HG03565 (cell line): ENCODE results near the gene CELSR3.

ENCODE experiments used
- ATAC-seq: cut with Tn5 transposase; IDR thresholded peaks from one replicate; pipeline ENCODE4 v1.9.1; 2021; ENCODE audit warnings: mild to moderate bottlenecking, moderate library complexity; ENCODE audit not compliant: unreplicated experiment

The CELSR3 gene

DNA sequence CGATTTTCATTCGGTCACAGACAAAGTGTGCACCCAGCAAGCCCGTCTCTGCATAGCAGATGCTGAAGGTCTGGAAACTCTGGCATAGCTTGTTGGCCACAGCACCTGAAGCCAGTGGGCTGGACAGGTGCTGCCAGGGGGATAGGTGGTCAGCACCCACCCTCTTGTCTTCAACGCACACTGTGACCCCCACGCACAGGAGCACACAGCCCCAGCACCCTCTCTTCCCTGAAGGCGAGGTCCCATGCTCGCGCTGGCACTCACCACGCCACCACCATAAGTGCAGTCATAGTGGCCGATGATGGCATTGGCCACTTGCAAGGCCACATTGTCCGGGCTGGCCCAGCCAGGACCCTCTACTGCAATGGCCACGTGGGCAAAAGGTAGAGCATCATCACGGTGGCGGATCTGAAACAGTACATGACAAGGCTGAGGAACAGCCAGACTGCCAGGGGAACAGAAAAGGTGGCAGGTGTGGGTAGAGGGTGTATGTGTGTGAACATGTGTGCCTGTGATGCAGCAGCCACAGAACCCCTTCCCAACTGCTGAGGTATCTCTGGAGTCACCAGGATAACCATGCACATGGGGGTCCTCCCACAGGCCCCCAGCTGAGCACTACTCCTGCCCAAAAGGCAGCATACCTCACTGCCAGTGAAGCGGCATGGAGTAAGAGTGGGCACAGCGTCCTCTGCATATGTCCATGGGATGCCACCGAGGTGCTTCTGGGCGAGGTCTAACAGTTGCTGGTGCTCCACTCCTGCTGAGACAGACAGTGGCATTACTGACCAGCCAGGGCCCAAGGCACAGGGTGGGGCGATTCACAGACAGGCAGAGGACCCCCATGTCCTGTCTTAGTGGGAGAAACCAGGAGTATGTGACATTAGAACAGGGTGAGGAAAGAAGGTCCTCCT is 61.7 kb downstream of the CELSR3 start:
- ATAC-seq = no peak

DNA sequence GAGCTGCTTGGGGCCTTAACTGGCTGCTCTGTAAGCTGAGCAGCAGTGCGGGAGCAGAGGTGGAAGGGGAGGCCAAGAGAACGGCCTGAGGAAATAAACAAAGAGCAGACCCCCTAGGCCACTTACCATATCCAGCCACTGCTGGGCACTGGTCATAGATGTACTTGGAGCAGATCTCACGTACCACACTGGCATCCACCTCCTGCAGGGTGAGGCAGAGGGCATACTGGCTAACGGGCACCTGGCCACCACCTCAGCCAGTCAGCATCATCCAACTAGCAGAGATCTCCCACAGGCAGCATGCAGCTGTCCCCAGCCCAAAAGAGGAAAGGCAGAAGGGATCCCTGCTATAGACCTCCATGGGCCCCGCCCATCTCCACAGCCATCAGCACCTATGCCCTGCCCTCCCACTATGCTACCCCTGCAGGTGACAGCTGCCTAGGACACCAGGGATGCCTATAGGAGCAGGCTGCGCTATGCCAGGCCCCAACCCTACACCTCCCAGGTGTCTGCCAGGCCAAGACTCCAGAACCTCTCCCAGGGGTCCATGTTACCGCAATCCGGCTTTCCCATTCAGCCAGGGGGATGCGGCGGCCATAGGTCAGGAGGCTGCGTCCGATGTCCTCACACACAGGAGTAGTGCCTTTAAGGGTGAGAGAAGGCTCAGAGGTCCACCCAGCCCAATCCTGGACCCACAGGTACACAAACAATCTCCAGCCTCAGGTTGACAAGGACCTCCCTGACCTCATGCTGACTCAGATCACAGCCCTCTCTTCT is 63.0 kb downstream of the CELSR3 start:
- ATAC-seq = no peak

DNA sequence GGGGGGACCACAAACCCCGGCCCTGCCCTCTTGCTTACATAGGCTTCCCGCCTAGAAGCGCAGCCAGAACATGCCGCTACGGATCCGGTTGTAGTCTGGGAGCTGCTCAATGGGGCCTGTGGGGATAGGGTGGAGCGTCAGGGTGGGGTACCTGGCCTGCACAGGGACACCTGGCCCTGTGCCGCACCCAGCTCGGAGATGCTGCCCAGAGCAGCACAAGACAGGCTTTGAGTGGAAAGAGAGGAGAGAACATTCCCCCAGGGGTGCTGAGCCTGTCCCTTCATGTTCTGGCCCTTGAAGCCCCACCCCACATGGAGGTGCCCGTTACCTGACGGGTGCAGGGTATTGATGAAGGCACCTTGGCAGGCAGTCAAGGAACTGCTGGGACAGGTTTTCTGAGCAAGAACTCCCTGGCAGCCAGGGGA is 63.6 kb downstream of the CELSR3 start:
- no peak for ATAC-seq

DNA sequence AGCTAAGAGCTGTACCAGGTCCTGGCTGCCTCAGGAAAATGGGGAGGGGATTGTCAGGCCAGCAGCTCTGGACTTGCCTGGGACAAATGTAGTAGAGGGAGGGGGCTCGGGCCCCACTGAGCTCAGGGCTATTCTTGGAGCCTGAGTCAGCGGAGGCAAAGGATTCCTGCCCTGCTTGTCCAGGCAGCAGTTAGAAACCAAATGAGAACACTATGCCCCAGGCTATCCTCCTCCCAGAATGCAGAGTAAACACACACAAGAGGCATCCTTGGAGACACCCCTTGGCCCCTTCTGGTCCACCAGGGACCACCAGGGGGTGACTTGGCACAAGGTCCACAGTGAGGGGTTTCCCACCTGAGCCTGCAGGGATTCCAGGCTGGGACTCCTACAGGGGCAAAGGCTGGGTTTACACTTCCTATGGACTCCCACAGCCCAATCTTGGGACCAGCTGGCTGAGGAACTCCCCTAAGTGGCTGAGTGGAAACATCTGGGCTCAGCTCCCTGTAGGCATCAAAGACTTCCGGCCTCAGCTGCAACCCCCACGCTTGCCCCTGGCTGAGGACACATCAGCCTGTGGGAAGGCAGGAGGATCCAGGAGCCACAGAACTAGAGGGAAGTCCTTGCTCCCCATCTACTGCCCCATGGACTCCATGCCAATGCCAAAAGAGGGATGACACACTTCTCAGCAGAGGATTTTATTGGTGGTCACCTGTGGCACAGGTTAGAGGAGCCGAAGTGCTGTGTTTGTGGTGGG is 64.2 kb downstream of the CELSR3 start:
- ATAC-seq = no peak

DNA sequence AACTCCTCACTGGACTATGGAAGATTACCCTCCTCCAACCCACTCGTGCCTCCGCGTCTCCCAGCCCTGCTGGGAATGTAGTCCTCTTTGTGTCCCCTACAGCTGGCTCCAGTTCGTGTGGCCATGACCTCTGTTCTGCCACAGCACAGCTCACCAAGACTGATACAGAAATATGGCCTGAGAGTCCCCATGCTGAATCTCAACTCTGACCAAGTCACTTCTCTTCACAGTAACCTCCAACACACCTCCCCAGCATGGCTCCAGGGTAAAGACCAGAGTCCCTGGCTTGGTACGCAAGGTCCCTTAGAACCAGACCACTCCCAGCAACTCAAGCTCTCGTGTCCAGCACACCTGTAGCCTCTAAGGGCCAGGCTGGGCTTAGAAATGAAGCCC is 65.3 kb downstream of the CELSR3 start:
- no peak for ATAC-seq

DNA sequence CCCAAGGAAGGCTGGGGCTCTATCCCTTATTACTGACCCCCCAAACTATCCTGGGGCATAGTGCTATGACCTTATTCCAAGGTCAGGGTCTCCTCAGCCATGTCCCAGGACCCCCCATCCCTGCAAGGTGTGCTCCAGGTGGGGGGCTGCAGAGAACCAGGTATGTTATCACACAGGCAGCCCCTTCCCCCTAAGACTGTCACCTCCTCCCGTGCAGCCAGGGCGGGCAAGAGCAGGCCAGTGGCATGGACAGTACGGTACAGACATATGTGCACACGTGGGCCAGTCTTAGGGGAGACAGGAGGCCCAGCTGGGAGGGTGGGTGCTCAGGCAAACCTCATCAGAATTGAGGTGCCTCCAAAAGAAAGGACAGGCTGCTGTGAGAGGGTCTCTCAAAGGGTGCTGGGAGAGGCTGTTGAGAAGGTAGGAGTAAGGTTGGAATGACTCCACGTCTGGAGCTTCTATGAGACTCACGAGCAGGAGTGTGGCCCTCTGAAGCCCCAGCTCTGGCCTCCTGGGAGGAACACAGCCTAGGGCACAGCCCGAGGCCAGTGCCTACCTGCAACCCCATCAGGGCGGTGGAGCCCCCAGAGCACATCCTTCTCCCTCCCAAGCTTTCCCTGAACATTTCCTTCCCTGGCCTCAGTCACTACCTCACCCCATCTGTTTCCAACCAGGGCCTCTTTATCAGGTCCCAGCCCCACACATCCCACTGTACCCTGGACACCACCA is 65.8 kb downstream of the CELSR3 start:
- no peak for ATAC-seq

DNA sequence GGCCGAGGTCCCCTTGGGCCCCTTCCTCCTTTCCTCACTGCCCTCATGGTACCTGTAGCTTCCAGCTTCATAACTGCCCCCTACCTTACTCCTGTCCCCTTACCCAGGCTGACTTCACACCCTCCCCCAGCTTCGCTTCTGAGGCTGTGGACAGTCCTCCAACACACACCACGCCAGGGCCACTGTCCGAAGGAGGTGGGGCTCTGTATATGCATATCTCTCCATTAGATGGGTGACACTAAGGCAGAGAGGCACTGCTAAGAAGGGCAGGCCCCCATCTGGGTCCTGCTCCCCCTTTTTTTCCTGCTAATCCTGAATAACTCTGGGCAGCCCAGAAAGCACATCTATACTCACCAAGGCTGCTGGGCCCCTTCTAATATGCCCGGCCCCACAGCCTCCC is 66.5 kb downstream of the CELSR3 start:
- no peak for ATAC-seq

DNA sequence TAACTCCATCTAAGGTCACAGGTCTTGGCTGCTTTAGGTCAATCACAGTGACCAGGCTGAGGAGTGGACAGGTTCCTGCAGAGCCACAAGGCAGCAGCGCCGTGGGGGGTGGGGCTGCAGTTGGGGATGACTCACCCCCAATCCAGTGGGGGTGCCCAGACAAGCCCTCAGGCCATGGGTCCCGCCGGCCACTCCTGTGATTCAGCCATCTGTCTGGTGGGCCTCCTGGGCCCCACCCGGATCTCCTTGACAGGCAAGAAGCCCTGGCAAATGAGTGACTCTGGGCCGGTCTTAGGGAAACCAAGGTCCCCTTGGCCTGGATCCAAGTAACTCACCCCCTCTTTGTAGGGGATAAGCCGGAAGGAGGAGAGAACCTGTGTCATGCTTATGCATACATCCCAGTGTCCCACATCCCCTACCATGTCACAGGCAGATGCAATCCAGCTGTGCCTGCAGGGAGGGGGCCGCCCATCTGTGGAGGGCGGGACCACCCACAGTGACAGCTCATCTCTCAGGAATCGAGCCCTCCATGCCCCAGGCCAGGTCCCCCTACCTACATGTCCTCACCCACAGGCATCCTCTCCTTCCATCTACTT is 67.1 kb downstream of the CELSR3 start:
- ATAC-seq = no peak

DNA sequence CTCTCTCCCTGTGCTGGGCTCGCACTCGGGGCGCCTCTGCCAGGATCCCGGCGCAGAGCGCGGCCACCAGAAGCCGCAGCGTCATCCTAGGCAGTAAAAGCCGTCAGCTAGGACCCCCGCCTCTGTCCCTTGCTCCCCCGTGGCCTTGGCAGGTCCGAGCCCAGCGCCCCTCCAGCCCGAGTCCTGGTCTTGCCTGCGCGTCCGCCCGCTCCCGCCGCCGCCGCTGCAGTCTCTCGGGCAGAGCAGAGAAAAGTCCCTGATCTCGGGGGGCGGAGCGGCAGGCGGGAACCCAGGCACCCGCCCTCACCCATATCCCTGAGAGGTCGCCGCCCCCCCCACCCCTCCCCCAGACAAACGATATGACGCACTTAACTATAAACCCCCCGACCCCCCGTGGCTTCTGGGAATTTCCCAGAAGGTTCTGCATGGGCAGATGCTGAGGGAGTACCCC is 67.6 kb downstream of the CELSR3 start, which contains the start of gene COL7A1:
TSS of gene COL7A1 (minus strand) at position 255 of the 451 bp plus-strand sequence. CDS start at position 85, 170 bp downstream.
- no peak for ATAC-seq

DNA sequence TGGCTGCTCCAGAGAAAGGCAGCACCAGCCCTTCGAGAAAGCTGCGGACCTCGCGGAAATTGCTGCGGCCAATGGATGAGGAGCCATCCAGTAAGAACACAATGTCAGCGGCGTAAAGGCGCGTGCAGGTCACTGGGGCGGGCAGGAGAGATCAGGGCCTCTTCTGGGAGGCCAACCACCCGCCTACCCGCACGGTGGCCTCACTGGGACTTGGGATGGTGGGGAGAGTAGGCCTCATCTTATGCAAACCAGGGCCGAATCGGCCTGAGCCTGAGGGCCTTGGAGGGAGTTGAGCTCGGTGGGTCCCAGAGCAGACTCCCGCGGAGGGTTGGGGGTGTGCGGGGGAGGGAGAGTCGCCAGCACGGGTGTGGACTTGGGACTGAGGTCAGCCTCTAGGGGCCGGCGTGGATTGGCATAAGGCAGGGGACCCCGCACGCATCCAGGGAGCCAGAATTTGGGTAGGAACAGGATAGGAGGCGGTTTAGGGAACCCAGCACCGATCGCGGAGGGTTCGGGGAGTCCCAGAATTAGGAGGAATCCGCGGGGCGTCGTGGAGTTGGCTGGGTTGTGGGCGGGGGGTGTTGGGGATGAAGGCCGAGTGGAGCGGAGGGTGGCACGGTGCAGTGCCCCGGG is 68.2 kb downstream of the CELSR3 start:
- ATAC-seq = no peak

DNA sequence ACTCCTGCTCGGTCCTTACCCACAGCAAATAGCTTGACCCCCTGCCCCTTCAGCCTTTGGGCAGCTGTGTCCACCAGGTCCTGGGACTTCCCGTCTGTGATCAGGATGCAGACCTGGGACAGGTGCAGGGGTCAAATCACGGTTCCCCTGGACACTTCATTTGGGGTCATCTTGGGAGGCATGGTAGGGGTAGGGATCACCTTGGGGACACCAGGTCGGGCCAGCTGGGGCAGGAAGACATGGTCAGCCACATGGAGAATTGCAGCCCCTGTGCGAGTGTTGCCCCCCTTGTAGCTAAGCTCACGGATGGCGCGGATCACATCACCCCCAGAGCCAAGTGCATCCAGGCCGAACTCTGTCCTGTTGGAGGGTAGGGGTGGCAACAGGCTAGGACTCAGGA is 69.3 kb downstream of the CELSR3 start:
- ATAC-seq = no peak

DNA sequence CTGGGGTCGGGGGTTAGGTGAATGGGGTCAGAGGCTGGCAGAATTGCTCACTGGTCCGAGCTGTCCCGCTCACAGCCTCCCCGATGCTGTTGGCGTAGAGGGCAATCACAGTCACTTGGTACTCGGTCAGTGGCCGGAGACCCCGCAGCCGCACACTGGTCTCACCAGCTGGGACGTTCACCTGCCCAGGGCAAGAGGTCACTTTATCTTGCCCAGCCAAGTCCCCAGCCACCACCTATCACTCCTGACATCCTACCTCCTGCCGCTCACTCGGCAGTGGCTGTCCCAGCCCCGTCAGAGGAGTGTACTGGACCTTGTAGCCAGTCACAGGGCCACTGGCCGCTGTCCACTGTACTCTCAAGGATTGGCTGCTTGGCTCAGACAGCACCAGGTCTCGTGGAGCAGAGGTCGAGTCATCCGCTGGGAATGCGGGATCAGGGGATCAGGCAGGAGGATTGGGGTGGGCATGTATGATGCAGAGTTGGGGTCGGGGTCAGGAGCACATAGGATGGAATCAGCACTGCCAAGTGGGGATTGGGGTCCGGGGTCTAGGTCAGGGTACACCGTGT is 70.1 kb downstream of the CELSR3 start:
- ATAC-seq = no peak

DNA sequence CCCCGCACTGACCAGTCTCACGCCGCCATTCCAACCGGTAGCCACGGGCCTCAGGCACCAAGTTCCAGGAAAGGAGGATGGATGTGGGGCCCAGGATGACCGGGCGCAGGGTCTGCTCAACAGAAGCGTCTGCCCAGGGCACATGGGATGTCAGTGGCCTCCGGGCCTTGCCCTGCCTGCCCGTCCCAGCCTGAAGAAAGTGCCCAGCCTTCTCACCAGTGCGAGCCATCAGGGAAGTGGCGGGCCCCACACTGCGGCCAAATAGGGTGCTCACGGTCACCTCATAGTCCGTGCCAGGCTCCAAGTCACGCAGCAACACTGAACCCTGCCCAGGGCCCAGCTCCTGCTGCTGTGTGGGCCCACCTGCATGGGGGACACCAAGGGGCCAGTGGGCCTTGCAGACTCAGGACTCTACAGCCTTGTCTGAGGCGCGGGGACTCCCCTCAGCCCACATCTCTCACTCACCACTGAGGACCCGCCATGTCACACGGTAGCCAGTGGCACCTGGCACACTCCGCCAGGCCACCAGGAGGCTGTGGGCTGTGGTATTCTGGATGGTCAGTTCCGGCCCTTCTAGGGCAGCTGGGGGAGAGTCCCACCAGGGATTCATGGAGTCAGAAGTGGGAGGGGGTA is 70.7 kb downstream of the CELSR3 start:
- no peak for ATAC-seq

DNA sequence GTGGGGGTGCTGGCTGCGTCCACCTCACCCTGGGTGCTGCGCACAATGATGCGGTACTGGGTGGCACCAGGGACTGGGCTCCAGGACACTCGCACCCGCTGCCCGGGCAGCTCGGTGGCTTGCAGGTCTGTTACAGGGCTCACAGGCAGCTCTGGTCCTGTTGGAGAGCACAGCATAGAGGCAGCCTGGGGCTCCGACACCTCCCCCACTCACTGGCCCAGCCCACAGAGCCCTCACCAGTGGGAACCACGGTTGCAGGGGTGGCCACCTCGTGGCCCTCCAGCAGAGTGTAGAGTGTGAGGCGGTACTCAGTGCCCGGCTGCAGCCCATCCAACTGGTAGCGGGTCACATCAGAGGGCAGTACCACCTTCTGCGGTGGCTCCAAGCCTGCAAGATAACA is 71.2 kb downstream of the CELSR3 start:
- no peak for ATAC-seq

DNA sequence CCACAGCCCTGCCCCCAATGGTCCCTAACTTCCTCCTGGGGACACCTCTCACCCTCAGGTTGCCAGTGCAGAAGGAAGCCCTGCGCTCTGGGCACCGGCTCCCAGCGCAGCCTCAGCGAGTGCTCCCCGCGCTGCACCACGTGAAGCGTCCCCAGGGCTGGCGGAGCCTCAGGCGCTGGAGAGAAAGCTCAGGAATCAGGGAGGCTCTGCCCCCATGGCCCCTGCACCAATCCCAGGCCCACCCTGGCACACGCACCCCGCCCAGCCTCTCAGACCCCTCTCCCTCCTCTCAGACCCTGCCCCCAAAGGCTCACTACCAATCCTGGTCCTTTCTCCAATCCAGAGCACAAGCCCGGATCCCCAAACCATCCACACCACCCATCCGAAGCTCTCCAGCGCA is 74.5 kb downstream of the CELSR3 start:
- no peak for ATAC-seq

DNA sequence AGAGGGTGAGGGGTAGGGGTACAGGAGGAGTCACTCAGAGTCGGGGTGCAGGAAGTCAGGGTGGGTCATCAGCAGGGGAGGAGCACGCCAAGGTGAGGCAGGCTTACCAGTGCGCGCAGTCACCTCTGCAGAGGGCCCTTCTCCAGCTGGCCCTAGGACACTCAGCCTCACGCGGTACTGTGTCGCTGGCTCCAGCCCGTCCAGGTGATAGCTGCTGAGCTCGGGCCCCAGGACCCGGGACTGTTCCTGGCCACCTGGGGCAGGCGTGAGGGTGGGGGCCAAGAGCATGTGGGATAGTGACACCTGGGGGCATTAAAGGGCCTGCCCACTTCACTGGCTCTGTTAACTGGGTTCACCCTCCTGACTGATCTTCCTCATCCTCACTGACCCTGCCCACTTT is 75.0 kb downstream of the CELSR3 start:
- ATAC-seq = no peak
